ENCODE results near the gene PDGFA.

DNA sequence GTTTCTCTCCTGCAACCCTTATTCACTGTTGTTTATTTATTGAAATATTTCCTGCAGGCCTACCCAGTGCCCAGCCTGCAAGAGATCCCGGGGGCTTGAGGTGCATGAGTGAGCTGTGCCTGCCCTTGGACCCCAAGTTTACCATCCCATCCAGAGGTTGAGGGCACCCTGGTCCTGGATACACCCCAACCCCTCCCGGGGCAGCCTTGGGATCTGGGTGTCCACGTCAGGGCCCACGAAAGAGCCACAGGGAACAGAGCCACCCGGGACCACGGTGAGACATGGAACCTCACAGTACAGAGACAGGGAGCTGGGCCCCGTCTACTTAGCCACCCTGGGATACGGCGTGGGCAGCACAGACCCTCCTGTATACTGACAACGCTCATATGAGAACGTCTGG is 28.8 kb upstream of the PDGFA start:
- TF ChIP-seq EZH2 (IDR thresholded peaks at IDR 0.05), result no peak
- no peak for TF ChIP-seq POLR2AphosphoS5 (IDR thresholded peaks at IDR 0.05; ENCODE audit: borderline replicate concordance, low read depth, low read length)

Data from SK-N-MC (cell line).